HG03457 (cell line): ENCODE data around the gene ADPRS.

Source experiments
- ATAC-seq: cut with Tn5 transposase; IDR thresholded peaks from one replicate; pipeline ENCODE4 v1.9.1; 2021; ENCODE audit warnings: moderate number of reproducible peaks; ENCODE audit not compliant: unreplicated experiment

ADPRS gene

DNA sequence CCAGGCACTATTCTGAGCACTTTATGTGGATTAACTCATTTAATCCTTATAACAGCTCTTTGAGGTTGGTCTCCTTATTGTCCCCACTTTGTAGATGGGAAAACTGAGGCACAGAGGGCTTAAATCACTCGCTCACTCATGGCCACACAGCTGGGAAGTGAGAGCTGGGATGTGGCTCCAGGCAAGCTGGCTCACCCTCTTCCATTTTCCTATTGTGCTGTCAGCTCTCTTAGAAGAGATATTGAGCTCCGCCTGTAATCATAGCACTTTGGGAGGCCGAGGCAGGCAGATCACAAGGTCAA is 40.2 kb downstream of the ADPRS start:
- no peak for ATAC-seq

DNA sequence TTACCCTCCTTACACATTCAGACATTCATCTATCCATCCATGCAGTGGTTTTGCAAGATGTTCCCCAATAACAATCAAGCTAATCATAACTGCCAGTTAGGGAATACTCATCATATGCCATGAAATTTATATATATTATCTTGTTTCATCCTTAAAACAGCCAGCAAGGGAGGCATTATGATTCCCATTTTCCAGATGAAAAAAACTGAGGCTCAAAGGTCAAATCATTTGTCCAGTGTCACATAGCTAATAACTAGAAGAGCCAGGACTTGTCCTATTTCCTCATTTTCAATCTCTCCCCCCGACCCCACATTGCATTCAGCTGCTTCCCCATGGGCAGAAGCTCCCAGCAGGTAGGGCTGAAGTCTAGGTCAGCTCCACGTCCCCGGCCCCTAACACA is 43.3 kb downstream of the ADPRS start:
- ATAC-seq, result no peak

DNA sequence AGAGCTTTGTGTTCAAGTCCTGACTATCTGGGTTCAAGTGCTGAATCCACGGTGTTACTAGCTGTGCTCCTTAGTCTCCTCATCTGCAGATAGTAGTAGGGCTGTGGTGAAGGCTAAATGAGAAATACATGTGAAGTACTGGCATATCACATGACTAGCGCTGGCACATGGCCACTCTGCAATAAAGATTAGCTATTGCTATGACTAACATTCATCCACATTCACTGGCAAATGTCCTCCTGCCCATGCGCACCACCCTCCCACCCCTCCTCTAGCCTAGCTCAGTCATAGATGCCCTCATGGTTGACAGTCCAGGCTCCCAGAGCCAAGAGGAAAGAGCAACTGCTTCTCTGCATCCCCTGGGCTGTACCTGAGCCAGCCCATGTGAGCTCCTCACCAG is 44.8 kb downstream of the ADPRS start:
- ATAC-seq, result no peak

DNA sequence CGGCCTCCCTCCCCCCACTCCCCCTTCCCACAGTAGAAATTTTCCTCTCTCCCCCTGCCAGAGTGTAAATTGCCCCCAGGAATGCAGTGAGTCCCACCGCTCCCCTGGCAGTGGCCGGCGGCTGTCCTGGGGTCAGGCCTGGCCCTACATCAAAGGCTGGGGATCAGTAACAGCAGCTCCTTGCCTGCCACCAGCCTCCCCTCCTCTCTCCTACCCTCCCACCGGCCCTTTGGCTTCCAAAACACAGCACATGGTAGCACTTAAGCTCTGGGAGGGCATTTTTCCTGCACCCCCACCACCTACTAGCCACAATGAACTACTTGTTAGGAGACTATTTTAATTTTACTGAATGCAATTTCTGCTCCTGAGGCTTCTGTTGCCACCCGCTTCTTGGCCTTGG is 45.3 kb downstream of the ADPRS start:
- ATAC-seq, result no peak

DNA sequence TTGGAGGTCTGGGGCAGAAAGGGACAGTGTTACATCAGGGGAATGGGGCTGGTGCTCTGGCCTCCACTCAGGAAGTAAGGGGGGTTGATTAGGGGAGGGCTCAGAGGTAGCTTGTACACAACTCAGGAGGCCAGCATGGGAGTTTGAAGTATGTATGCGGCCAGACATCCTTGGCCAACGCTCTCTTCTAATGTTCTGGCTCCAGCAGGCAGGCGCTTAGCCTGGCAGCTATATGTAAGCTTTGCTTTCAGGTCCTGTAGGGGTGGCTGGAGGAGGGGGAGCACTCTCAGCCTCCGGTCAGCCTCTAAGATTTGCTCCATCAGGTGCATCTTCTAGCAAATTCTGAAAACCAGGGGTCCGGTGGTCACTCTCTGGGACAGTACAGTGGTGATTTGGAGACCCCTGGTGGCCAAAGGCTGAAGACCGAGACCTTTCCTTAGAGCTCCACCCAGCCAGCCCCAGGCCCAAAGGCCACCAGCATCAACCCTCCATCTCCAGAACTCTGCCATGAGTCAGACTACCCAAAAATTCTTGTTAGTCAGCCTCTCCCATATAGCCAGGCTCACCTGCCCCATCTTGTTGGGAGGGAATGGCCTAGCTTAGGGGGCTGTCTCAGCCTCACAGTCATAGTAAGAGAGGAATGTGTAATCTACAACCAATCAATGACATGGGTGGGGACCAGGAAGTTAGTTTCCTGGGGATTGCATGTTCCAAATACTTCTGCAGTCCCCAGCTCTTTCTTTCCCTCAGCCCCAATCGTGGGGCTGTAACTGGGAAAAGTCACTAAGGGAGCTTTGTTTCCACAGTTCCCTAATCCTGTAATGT is 46.0 kb downstream of the ADPRS start:
- ATAC-seq, result no peak

DNA sequence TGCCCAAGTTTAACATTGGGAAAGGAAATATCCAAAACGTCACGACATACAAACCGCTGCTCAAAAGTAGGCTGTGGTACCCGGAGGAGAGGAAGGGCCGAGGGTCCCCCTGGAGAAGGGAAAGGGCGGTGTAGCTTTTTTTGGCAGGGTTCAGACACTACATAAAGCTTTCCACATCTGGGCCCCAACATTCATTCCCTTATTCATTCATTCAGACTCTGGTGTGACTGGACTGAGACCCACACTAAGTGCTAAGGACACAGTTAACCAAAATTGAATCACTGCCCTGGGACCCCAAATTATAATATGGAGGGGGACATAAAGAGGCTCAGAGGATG is 46.6 kb downstream of the ADPRS start:
- no peak for ATAC-seq

DNA sequence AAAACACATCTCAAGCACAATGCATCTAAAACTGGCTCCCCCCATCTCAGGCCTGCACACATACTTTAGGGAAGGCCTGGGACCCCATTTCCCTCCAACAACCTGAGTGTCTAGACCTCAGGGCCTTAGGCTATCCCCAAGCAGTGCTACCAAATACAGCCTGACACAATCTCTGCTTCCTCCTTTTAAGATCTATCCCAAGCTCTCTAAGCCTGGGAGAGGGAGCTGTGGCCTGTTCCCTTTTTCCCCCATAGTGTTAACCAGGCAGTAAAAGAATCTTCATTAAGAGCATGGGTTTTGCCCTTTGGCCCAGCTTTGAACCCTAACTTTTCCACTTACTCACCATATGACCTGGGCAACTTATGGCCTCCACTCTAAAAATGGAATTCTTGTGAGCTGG is 47.1 kb downstream of the ADPRS start:
- ATAC-seq, result no peak

DNA sequence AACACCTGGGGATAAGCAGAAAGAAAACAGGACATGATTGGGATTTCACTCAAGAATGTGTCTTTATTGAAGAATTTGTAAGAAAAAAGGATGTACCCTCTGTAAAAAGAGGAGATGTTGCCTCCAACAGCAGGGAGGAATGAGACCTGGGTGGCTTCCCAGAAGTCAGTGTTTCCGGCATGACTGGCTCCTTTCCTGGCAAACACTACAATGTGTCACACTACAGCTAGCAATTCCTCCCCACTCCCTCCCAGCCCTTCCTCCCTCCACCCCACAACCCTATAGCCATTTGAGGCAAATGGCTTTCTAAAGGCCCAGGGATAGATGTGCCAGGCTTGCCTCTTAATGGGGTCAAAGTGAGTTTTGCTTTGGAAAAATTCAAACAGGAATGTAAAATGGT is 47.8 kb downstream of the ADPRS start:
- no peak for ATAC-seq

DNA sequence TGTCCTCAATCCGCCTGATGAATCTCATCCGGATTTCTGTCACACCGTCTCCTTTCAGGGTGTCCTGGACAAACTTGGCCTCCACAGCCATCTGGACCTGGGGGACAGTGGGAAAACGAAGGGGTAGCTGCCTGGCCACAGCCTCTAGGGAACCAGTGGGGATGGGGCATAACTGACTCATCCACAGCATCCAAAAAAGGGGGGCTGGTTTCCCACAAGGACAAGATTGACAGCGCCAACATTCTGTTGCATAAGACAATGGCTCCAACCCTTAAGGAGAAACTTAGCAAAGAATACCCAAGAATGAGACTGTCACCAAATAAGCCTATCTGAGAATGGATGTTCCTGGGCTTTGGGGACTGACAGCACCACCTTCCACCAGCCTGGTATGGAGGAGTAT is 48.5 kb downstream of the ADPRS start:
- ATAC-seq, result no peak

DNA sequence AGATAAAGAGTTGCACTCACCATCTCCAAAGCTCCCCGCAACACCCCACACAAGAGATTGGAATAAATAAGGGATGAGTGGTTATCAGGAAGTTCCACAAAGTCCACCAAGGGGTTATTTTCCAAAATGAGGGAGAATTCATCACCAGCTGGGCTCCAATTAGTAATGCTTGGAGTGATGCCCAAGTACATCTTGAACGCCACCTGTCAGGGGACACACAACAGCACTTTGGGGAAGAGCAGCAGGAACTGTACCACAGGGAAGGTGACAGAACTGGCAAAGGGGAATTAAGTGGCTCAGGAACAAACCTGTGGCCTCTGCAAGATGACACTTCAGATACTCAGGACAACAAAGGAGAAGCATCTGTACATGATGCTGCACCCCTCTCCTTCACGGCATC is 49.1 kb downstream of the ADPRS start:
- ATAC-seq, result no peak

DNA sequence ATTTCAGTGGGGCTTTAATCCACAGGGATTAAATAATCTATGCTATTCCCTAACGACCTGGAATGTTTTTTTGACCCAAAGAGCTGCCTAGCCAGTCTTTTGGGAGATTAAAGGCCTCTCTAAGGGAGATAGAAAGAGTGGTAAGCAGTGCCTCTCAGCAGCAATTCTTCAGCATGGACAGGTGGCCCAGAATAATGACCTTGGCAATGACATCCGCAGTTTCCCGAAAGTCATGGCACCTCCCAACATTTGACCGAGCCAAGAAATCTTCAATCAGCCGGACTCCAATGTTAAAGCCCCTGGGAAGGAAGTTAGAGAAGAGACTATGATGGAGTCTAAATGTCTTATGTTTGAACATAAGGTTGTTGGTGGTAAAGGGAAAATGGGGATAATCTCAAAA is 50.8 kb downstream of the ADPRS start:
- ATAC-seq, result no peak

DNA sequence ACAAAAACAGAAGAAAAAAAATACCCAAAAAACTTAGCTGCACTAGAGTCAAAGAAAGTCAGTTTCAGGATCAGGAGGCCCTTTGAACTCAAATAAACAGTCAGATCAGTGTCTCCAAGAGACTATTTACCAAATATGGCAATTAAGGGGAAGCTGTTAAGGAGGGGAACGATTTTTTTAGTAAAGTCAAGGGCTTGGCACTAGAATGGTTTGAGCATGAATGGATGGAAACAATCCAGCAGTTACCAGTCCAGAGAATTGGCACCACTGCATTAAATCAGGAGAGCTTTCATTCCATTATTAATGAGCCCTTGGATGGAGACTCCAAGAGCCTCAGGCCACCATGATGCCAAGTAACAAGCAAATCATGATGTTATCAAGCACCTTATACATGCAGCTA is 53.4 kb downstream of the ADPRS start:
- no peak for ATAC-seq

DNA sequence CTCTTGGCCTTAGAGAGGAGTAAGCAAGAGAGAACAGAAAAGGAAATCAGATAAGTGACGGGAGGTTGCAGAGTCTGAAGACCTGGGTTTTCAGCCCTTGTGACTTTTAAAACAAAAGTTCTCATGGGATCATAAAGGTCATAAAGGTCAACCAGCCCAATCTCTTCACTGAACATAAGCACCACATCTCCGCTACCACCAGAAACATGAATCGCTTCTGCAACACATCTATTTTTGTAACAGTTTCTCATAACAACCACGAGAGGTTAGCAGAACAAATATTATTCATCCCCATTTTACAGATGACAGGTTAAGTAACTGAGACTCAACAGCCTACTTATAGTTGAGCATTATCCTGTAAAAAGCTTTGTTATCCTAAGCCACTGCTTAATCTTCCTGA is 54.7 kb downstream of the ADPRS start:
- ATAC-seq, result no peak
